Osteoblast (primary cell): ENCODE results near the gene CD3D. TPM values are rescaled to one million over a fixed set of nuclear protein-coding genes. Genes with fewer than 3 reads are reported as not detected.

Experiments
- DNase-seq: peaks from one replicate; pipeline ENCODE4 v3.0.0; 2011; ENCODE audit warnings: low spot score, mixed read lengths; ENCODE audit not compliant: insufficient read length; ENCODE audit errors: missing footprints
- H2AFZ ChIP-seq: 2 replicates; pipeline ENCODE4 v1.6.0; 2011; ENCODE audit warnings: mild to moderate bottlenecking, low read length
- H3K27ac ChIP-seq: 2 replicates; pipeline ENCODE4 v1.5.1; 2011; ENCODE audit warnings: mild to moderate bottlenecking, low read depth, low read length, moderate library complexity
- H3K27me3 ChIP-seq: 2 replicates; pipeline ENCODE4 v1.6.0; 2012; ENCODE audit warnings: mild to moderate bottlenecking, control low read depth, inconsistent platforms, low read length, moderate library complexity; ENCODE audit not compliant: insufficient read depth
- H3K36me3 ChIP-seq: 2 replicates; pipeline ENCODE4 v1.5.1; 2011; ENCODE audit warnings: mild to moderate bottlenecking, low read length, control low read depth, moderate library complexity; ENCODE audit not compliant: insufficient read depth
- H3K4me1 ChIP-seq: 2 replicates; pipeline ENCODE4 v1.5.1; 2011; ENCODE audit warnings: mild to moderate bottlenecking, low read length, control low read depth, moderate library complexity; ENCODE audit not compliant: insufficient read depth
- H3K4me2 ChIP-seq: 2 replicates; pipeline ENCODE4 v1.6.0; 2011; ENCODE audit warnings: mild to moderate bottlenecking, low read length; ENCODE audit not compliant: insufficient read depth
- H3K4me3 ChIP-seq: fragments of 200-600 bp; sonication (generic); 3 replicates; pipeline ENCODE4 v1.5.1; 2012; ENCODE audit warnings: mild to moderate bottlenecking, low read length, inconsistent platforms; ENCODE audit not compliant: insufficient read depth
- H3K79me2 ChIP-seq: 2 replicates; pipeline ENCODE4 v1.6.0; 2012; ENCODE audit warnings: mild to moderate bottlenecking, low read length, control low read depth, inconsistent platforms; ENCODE audit not compliant: insufficient read depth
- H3K9me3 ChIP-seq: 2 replicates; pipeline ENCODE4 v1.5.1; 2011; ENCODE audit warnings: low read depth, low read length, control low read depth
- H4K20me1 ChIP-seq: 2 replicates; pipeline ENCODE4 v1.6.0; 2012; ENCODE audit warnings: mild to moderate bottlenecking, low read length, control low read depth; ENCODE audit not compliant: insufficient read depth
- CTCF ChIP-seq: IDR thresholded peaks from 2 replicates; pipeline ENCODE4 v1.5.1; 2011; ENCODE audit warnings: mild to moderate bottlenecking, low read depth, low read length, moderate library complexity; ENCODE audit errors: extremely low read depth
- total RNA-seq: library from RNA; depleted of rRNA; stranded (reverse); fragments of >200 nt; gene quantifications from 2 replicates; pipeline ENCODE4 v1.2.3, GENCODE V29; 2012

CD3D gene
- total RNA-seq, 1 donor = not detected

DNA sequence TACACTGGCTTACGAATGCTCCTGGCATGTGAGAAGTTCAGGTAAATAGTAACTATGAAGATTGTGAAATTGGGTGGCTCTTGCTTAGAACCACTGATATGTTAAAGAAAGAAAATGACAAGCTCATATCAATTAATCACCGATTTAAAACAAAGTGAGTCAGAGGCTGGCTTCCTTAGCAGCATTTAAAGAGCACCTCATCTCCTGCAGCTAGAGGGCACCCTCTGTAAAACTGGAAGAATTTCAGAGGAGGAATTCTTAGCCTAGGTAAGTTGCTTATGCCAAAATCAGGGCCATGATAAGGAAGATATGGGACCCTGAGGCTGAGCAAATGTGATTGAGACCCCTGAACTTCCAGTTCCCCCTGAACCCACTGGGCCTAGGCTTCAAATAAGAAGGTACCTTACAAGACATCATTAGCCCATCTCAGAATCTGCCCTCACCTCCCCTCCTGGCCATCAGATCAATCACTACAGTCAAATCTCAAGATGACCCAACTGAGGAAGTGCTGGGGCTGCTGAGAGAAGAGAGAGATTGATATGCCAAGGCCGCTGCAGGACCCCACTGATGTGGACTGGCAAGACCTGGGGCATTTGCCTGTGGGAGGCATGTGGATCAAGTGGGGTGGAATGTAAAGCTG lies 46.6 kb downstream of the CD3D start:
- H2AFZ ChIP-seq = no peak overlapping the region

GRCh38 chr11:118295199-118295598 lies 47.3 kb downstream of the CD3D start:
- no peak for TF ChIP-seq CTCF
- no peak overlapping the region for H3K4me3 ChIP-seq
- H3K4me1 ChIP-seq = no peaks in the 10 kb centered on the region
- H3K4me2 ChIP-seq = no peak overlapping the region
- H2AFZ ChIP-seq = no peak overlapping the region
- no peaks in the 10 kb centered on the region for H3K9me3 ChIP-seq
- H3K79me2 ChIP-seq = no peaks in the 10 kb centered on the region
- H4K20me1 ChIP-seq = no peaks in the 10 kb centered on the region
- peaks cover 11% of the 10 kb centered on the region for H3K27me3 ChIP-seq
- no peak overlapping the region for H3K27ac ChIP-seq
- DNase-seq = no peak
- H3K36me3 ChIP-seq = no peaks in the 10 kb centered on the region

More for the DNA sequence above, 46.6 kb downstream of the CD3D start:
- Histone ChIP-seq H4K20me1 (no peaks in the 10 kb centered on the region), H3K4me3 (no peak overlapping the region), H3K27ac (no peak overlapping the region), H3K36me3 (no peaks in the 10 kb centered on the region), H3K9me3 (no peaks in the 10 kb centered on the region), H3K27me3 (peaks cover 11% of the 10 kb centered on the region), H3K4me2 (no peak overlapping the region), H3K79me2 (no peaks in the 10 kb centered on the region), H3K4me1 (no peaks in the 10 kb centered on the region)
- peak; percentile 59 for TF ChIP-seq CTCF
- peak; percentile 51 for DNase-seq

GRCh38 chr11:118294053-118294452 lies 48.5 kb downstream of the CD3D start:
- Histone ChIP-seq H2AFZ (no peak overlapping the region), H3K4me2 (no peak overlapping the region), H3K4me3 (no peak overlapping the region), H3K36me3 (no peaks in the 10 kb centered on the region), H3K27me3 (peaks cover 11% of the 10 kb centered on the region), H3K79me2 (no peaks in the 10 kb centered on the region), H3K27ac (no peak overlapping the region), H4K20me1 (no peaks in the 10 kb centered on the region), H3K9me3 (no peaks in the 10 kb centered on the region), H3K4me1 (no peaks in the 10 kb centered on the region)
- DNase-seq = no peak
- no peak for TF ChIP-seq CTCF

GRCh38 chr11:118291477-118292135 lies 50.9 kb downstream of the CD3D start:
- no peaks in the 10 kb centered on the region for H3K79me2 ChIP-seq
- peaks cover 7% of the 10 kb centered on the region for H3K4me1 ChIP-seq
- no peak overlapping the region for H2AFZ ChIP-seq
- no peak for DNase-seq
- TF ChIP-seq CTCF = no peak
- H3K9me3 ChIP-seq = no peaks in the 10 kb centered on the region
- H3K27ac ChIP-seq = no peak overlapping the region
- no peak overlapping the region for H3K4me3 ChIP-seq
- no peaks in the 10 kb centered on the region for H4K20me1 ChIP-seq
- peaks cover 11% of the 10 kb centered on the region for H3K27me3 ChIP-seq
- no peaks in the 10 kb centered on the region for H3K36me3 ChIP-seq
- H3K4me2 ChIP-seq = no peak overlapping the region
